Keratinocyte (primary cell): ENCODE measurements around the gene ADAMTS16. TPM values are rescaled to one million over a fixed set of nuclear protein-coding genes. Genes with fewer than 3 reads are reported as not detected.

Experiments
- DNase-seq: peaks from one replicate; pipeline ENCODE4 v3.0.0-alpha.2; 2011; ENCODE audit warnings: low read depth, missing footprints, low spot score
- FAIRE-seq: peaks from 2 replicates; lab custom pipeline; 2011; peaks lifted over from hg19 to GRCh38; lab: Jason Lieb, UNC
- H2AFZ ChIP-seq: 2 replicates; pipeline ENCODE4 v1.6.0; 2012; ENCODE audit warnings: low read length, control low read depth, inconsistent platforms; ENCODE audit not compliant: control insufficient read depth
- H3K27ac ChIP-seq: 2 replicates; pipeline ENCODE4 v1.5.1; 2011; ENCODE audit warnings: low read length; ENCODE audit not compliant: control insufficient read depth, insufficient read depth
- H3K27me3 ChIP-seq: 3 replicates; pipeline ENCODE4 v1.6.0; 2011; ENCODE audit warnings: low read length; ENCODE audit not compliant: control insufficient read depth, insufficient read depth; ENCODE audit errors: extremely low read depth
- H3K36me3 ChIP-seq, 2 experiments: 2 replicates in 1 of 2; 3 replicates in 1 of 2; pipeline ENCODE4 v1.5.1; 2011; ENCODE audit warnings: low read length in 2 of 2, mild to moderate bottlenecking in 1 of 2; ENCODE audit not compliant: control insufficient read depth in 2 of 2, insufficient read depth in 2 of 2; ENCODE audit errors: extremely low read depth in 1 of 2
- H3K4me1 ChIP-seq: 3 replicates; pipeline ENCODE4 v1.5.1; 2011; ENCODE audit warnings: low read length; ENCODE audit not compliant: control insufficient read depth, insufficient read depth; ENCODE audit errors: extremely low read depth
- H3K4me2 ChIP-seq: 3 replicates; pipeline ENCODE4 v1.6.0; 2011; ENCODE audit warnings: low read depth, low read length; ENCODE audit not compliant: control insufficient read depth, insufficient read depth; ENCODE audit errors: extremely low read depth
- H3K4me3 ChIP-seq, 3 experiments: fragments of 200-600 bp in 1 of 3; sonication (generic) in 1 of 3; 2 replicates in 2 of 3; 3 replicates in 1 of 3; pipeline ENCODE4 v1.5.1; 2011 to 2016; ENCODE audit warnings: low read length in 3 of 3, mild to moderate bottlenecking in 3 of 3, control low read depth in 2 of 3, inconsistent platforms in 1 of 3, low read depth in 1 of 3, mixed read lengths in 1 of 3, mixed run types in 1 of 3, moderate library complexity in 1 of 3; ENCODE audit not compliant: control insufficient read depth in 2 of 3, insufficient read depth in 2 of 3; ENCODE audit errors: extremely low read depth in 1 of 3
- H3K79me2 ChIP-seq: 2 replicates; pipeline ENCODE4 v1.6.0; 2012; ENCODE audit warnings: low read length; ENCODE audit not compliant: control insufficient read depth, insufficient read depth
- H3K9ac ChIP-seq: 3 replicates; pipeline ENCODE4 v1.6.0; 2011; ENCODE audit warnings: low read length; ENCODE audit not compliant: control insufficient read depth, insufficient read depth; ENCODE audit errors: extremely low read depth
- H3K9me1 ChIP-seq: 3 replicates; pipeline ENCODE4 v1.6.0; 2011; ENCODE audit warnings: low read length; ENCODE audit not compliant: control insufficient read depth, insufficient read depth; ENCODE audit errors: extremely low read depth
- H3K9me3 ChIP-seq: 2 replicates; pipeline ENCODE4 v1.5.1; 2012; ENCODE audit warnings: low read depth, low read length; ENCODE audit not compliant: control insufficient read depth
- H4K20me1 ChIP-seq: 3 replicates; pipeline ENCODE4 v1.6.0; 2011; ENCODE audit warnings: low read length; ENCODE audit not compliant: control insufficient read depth, insufficient read depth; ENCODE audit errors: extremely low read depth
- EZH2 ChIP-seq: IDR thresholded peaks from one replicate; pipeline ENCODE4 v1.6.1; 2012; ENCODE audit warnings: inconsistent platforms, mild to moderate bottlenecking, low read length, moderate library complexity
- dilution Hi-C: fragments of 300-500 bp; cut with MboI; formaldehyde crosslinking; loops from one replicate; pipeline ENCODE4 v1.7.0; 2020; ENCODE audit warnings: low sequenced_read_pairs; ENCODE audit not compliant: extremely low pct_ligation_motif_present
- polyA plus RNA-seq, 5 experiments: library from polyadenylated mRNA; depleted of rRNA in 3 of 5; stranded (reverse) in 3 of 5; stranded (forward) in 1 of 5; unstranded in 1 of 5; fragments of >200 nt; gene quantifications; 1 replicate in 1 of 5; 2 replicates in 3 of 5; 3 replicates in 1 of 5; pipeline versions ENCODE4 v1.2.1 to v1.2.3, GENCODE V29; 2011 to 2012; ENCODE audit warnings: missing spikeins in 2 of 5, low read depth in 1 of 5, low replicate concordance in 1 of 5
- TF ChIP-seq, protein P1 (sequence below), 3 experiments: IDR thresholded peaks in 1 of 3; conservative IDR thresholded peaks in 1 of 3; optimal IDR thresholded peaks in 1 of 3; 2 replicates in 2 of 3; 3 replicates in 1 of 3; pipeline versions ENCODE3 to v1.5.1; 2011; ENCODE audit warnings: low read length in 3 of 3, mild to moderate bottlenecking in 3 of 3, moderate library complexity in 2 of 3, control low read depth in 1 of 3, inconsistent platforms in 1 of 3; ENCODE audit not compliant: insufficient read depth in 2 of 3; ENCODE audit errors: extremely low read depth in 1 of 3

Gene ADAMTS16
- polyA plus RNA-seq, 1 donor (not counting 4 experiments of a cell fraction or from before 2014, with no cell fraction given) = not detected

DNA sequence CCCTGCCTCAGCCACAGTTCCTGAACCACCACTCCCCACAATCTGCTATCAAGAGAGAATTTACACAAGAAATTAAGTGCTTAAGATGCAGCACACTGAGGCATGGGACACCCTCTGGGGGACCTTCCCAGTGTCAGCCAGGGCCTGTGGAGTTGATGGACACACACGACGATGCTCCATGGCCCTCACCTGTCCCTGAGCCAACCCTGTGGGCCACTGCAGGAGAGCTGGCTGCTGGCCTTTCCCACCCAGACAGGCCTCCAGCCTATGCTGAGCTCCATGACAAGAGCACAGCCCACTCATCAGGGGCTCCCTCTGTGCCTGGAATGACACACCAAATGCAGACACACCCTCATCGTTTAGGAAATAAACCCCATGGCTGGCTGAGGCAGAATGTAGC is 124.6 kb downstream of the ADAMTS16 start:
- no peaks in the 10 kb centered on the region for H3K9me3 ChIP-seq
- peaks cover 3% of the 10 kb centered on the region for H3K27me3 ChIP-seq
- H3K4me3 ChIP-seq = no peak overlapping the region
- FAIRE-seq (no peak), DNase-seq (no peak)
- H3K9me1 ChIP-seq = no peaks in the 10 kb centered on the region
- H2AFZ ChIP-seq = no peak overlapping the region
- H3K4me2 ChIP-seq = no peak overlapping the region
- dilution Hi-C loops = no loop called here
- H3K79me2 ChIP-seq = no peaks in the 10 kb centered on the region
- no peak overlapping the region for H3K9ac ChIP-seq
- no peak for TF ChIP-seq EZH2
- TF ChIP-seq, protein P1, sequence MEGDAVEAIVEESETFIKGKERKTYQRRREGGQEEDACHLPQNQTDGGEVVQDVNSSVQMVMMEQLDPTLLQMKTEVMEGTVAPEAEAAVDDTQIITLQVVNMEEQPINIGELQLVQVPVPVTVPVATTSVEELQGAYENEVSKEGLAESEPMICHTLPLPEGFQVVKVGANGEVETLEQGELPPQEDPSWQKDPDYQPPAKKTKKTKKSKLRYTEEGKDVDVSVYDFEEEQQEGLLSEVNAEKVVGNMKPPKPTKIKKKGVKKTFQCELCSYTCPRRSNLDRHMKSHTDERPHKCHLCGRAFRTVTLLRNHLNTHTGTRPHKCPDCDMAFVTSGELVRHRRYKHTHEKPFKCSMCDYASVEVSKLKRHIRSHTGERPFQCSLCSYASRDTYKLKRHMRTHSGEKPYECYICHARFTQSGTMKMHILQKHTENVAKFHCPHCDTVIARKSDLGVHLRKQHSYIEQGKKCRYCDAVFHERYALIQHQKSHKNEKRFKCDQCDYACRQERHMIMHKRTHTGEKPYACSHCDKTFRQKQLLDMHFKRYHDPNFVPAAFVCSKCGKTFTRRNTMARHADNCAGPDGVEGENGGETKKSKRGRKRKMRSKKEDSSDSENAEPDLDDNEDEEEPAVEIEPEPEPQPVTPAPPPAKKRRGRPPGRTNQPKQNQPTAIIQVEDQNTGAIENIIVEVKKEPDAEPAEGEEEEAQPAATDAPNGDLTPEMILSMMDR (optimal IDR thresholded peaks at IDR 0.05 in 1 of 3, IDR thresholded peaks at IDR 0.05 in 1 of 3, conservative IDR thresholded peaks at IDR 0.05 in 1 of 3; ENCODE audit: extremely low read depth in 1 of 3, insufficient read depth in 2 of 3, low read length in 3 of 3) = no peak
- H3K36me3 ChIP-seq = no peaks in the 10 kb centered on the region
- no peaks in the 10 kb centered on the region for H3K4me1 ChIP-seq
- no peak overlapping the region for H3K27ac ChIP-seq
- H4K20me1 ChIP-seq = no peaks in the 10 kb centered on the region

- no peak overlapping the region for H3K4me3 ChIP-seq
- H3K27ac ChIP-seq = no peak overlapping the region
- peaks cover 3% of the 10 kb centered on the region for H3K27me3 ChIP-seq
- no peak overlapping the region for H2AFZ ChIP-seq
- H3K4me1 ChIP-seq = peaks cover 5% of the 10 kb centered on the region
- dilution Hi-C loops = no loop called here
- H3K4me2 ChIP-seq = no peak overlapping the region
- H3K9ac ChIP-seq = no peak overlapping the region
- FAIRE-seq (no peak), DNase-seq (no peak)
- H3K9me3 ChIP-seq = no peaks in the 10 kb centered on the region
- H3K9me1 ChIP-seq = no peaks in the 10 kb centered on the region
- H4K20me1 ChIP-seq = no peaks in the 10 kb centered on the region
- no peaks in the 10 kb centered on the region for H3K79me2 ChIP-seq
- TF ChIP-seq, protein P1 (optimal IDR thresholded peaks at IDR 0.05 in 1 of 3, IDR thresholded peaks at IDR 0.05 in 1 of 3, conservative IDR thresholded peaks at IDR 0.05 in 1 of 3; ENCODE audit: extremely low read depth in 1 of 3, insufficient read depth in 2 of 3, low read length in 3 of 3) = no peak
- TF ChIP-seq EZH2 = no peak
- no peaks in the 10 kb centered on the region for H3K36me3 ChIP-seq
Observed at GRCh38 chr5:5266297-5266696, 126.2 kb downstream of the ADAMTS16 start.
